Activated naive CD4-positive, alpha-beta T cell treated with anti-CD3 and anti-CD28 coated beads for 36 hours (primary cell): ENCODE results near the gene NKAIN2. TPM values are rescaled to one million over a fixed set of nuclear protein-coding genes. Genes with fewer than 3 reads are reported as not detected.
"Not testable (repeated sequence)": the region's sequence is repeated elsewhere in the genome, so short reads cannot be mapped to it uniquely, and the experiment has no call there.

Experiments used
- CTCF ChIA-PET: fragments of 350-600 bp; sonication (Branson Sonifier 250); formaldehyde crosslinking; loops from one replicate; lab custom pipeline; 2021; ENCODE audit warnings: antibody characterized with exemption; lab: Charles Lee
- DNase-seq: peaks from one replicate; pipeline ENCODE4 v3.0.0-alpha.2; 2020
- H3K27ac Mint-ChIP-seq: one replicate; pipeline ENCODE4 v1.8.0; 2021; ENCODE audit warnings: mild to moderate bottlenecking, mixed read lengths
- H3K27me3 Mint-ChIP-seq: one replicate; pipeline ENCODE4 v1.8.0; 2021; ENCODE audit warnings: low read depth, mixed read lengths
- H3K36me3 Mint-ChIP-seq: one replicate; pipeline ENCODE4 v1.8.0; 2021; ENCODE audit warnings: low read depth, mixed read lengths
- H3K4me1 Mint-ChIP-seq: one replicate; pipeline ENCODE4 v1.8.0; 2021; ENCODE audit warnings: low read depth, mixed read lengths
- H3K4me3 Mint-ChIP-seq: one replicate; pipeline ENCODE4 v1.8.0; 2021; ENCODE audit warnings: mild to moderate bottlenecking, moderate library complexity, mixed read lengths
- H3K9me3 Mint-ChIP-seq: one replicate; pipeline ENCODE4 v1.8.0; 2021; ENCODE audit warnings: mixed read lengths
- intact Hi-C: fragments of 100-400 bp; cut with micrococcal nuclease; formaldehyde crosslinking; loops from one replicate; pipeline ENCODE4 v1.15.1; 2023
- total RNA-seq, 2 experiments: library from RNA; stranded (reverse); gene quantifications; one replicate each; pipeline ENCODE4 v1.2.3, GENCODE V29; 2021

Gene NKAIN2
- total RNA-seq, 2 experiments from 2014 or later = not detected

GRCh38 chr6:124298730-124299129, 495.1 kb downstream of the NKAIN2 start:
- Mint-ChIP-seq H3K4me3 (no peak overlapping the region), H3K36me3 (no peaks in the 10 kb centered on the region), H3K27me3 (no peaks in the 10 kb centered on the region), H3K27ac (no peak overlapping the region), H3K9me3 (no peaks in the 10 kb centered on the region), H3K4me1 (no peaks in the 10 kb centered on the region)
- intact Hi-C loops = no loop called here
- CTCF ChIA-PET = no interaction called here
- DNase-seq = no peak

GRCh38 chr6:124300907-124301306, 497.2 kb downstream of the NKAIN2 start:
- CTCF ChIA-PET, H3K9me3 Mint-ChIP-seq, DNase-seq, H3K4me3 Mint-ChIP-seq, intact Hi-C loops, H3K27me3 Mint-ChIP-seq, H3K36me3 Mint-ChIP-seq, H3K4me1 Mint-ChIP-seq, H3K27ac Mint-ChIP-seq: not testable (repeated sequence)

GRCh38 chr6:124303971-124304370, 500.3 kb downstream of the NKAIN2 start:
- peaks cover 1% of the 10 kb centered on the region for H3K9me3 Mint-ChIP-seq

GRCh38 chr6:124310139-124310538, 506.5 kb downstream of the NKAIN2 start:
- Mint-ChIP-seq H3K9me3 (peaks cover 4% of the 10 kb centered on the region), H3K4me3 (no peak overlapping the region)
- no peak for DNase-seq

More at GRCh38 chr6:124303971-124304370, 500.3 kb downstream of the NKAIN2 start:
- no peak overlapping the region for H3K27ac Mint-ChIP-seq
- no peak for DNase-seq
- CTCF ChIA-PET = no interaction called here
- H3K27me3 Mint-ChIP-seq = no peaks in the 10 kb centered on the region
- intact Hi-C loops = no loop called here
- no peak overlapping the region for H3K4me3 Mint-ChIP-seq
- no peaks in the 10 kb centered on the region for H3K4me1 Mint-ChIP-seq
- no peaks in the 10 kb centered on the region for H3K36me3 Mint-ChIP-seq

DNA sequence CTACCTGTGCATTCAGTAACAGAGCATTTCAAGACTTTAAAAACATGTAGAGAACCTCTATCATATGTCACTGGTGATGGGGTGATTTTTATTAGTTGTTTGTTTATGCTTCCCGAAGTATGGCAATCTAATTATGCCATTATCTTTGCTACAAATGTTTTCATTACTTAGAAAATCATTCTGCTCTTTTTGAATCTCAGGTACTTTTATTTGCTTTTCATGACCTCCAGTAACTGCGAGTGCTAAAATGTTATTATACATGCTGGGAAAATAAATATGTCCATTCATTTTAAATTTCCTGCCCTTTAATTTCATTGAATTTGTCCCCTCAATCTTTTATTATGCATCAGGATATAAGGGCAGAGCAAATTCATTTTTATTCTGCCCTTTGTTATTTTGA, 515.7 kb downstream of the NKAIN2 start:
- CTCF ChIA-PET = no interaction called here
- Mint-ChIP-seq H3K27me3 (no peaks in the 10 kb centered on the region), H3K9me3 (no peaks in the 10 kb centered on the region), H3K27ac (no peak overlapping the region), H3K4me3 (no peak overlapping the region), H3K4me1 (no peaks in the 10 kb centered on the region), H3K36me3 (no peaks in the 10 kb centered on the region)
- no peak for DNase-seq
- intact Hi-C loops = no loop called here

More at GRCh38 chr6:124310139-124310538, 506.5 kb downstream of the NKAIN2 start:
- intact Hi-C loops = no loop called here
- no peaks in the 10 kb centered on the region for H3K27me3 Mint-ChIP-seq
- CTCF ChIA-PET = no interaction called here
- no peaks in the 10 kb centered on the region for H3K4me1 Mint-ChIP-seq
- no peaks in the 10 kb centered on the region for H3K36me3 Mint-ChIP-seq
- H3K27ac Mint-ChIP-seq = no peak overlapping the region

- no peak for DNase-seq
- no peak overlapping the region for H3K27ac Mint-ChIP-seq
Observed at GRCh38 chr6:124324237-124324636, 520.6 kb downstream of the NKAIN2 start.

DNA sequence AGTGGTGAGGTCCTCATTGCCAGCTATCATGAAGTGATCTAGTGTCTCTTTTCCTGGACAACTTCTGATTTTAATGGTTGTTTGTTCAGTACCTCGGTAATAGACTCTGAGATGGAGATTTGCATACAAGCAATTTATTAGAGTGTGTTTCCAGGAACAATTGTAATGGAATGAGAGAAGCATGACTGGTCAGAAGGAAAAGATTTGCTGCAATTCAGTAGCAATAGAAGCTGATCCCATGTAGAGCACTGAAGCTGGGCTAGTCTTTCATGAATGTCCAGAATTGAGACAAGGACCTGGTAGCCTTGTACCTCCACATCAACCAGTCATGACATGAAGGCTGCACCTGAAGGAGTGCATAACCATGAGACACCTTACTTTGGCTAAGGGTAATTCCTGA, 526.5 kb downstream of the NKAIN2 start:
- no peaks in the 10 kb centered on the region for H3K27me3 Mint-ChIP-seq
- intact Hi-C loops = no loop called here
- H3K4me3 Mint-ChIP-seq = no peak overlapping the region
- H3K9me3 Mint-ChIP-seq = no peaks in the 10 kb centered on the region
- no peak for DNase-seq
- H3K36me3 Mint-ChIP-seq = no peaks in the 10 kb centered on the region
- H3K27ac Mint-ChIP-seq = no peak overlapping the region
- H3K4me1 Mint-ChIP-seq = no peaks in the 10 kb centered on the region
- CTCF ChIA-PET = no interaction called here

More at GRCh38 chr6:124324237-124324636, 520.6 kb downstream of the NKAIN2 start:
- intact Hi-C loops = no loop called here
- CTCF ChIA-PET = no interaction called here
- H3K4me3 Mint-ChIP-seq = no peak overlapping the region
- no peaks in the 10 kb centered on the region for H3K27me3 Mint-ChIP-seq
- no peaks in the 10 kb centered on the region for H3K4me1 Mint-ChIP-seq
- no peaks in the 10 kb centered on the region for H3K36me3 Mint-ChIP-seq
- no peaks in the 10 kb centered on the region for H3K9me3 Mint-ChIP-seq

DNA sequence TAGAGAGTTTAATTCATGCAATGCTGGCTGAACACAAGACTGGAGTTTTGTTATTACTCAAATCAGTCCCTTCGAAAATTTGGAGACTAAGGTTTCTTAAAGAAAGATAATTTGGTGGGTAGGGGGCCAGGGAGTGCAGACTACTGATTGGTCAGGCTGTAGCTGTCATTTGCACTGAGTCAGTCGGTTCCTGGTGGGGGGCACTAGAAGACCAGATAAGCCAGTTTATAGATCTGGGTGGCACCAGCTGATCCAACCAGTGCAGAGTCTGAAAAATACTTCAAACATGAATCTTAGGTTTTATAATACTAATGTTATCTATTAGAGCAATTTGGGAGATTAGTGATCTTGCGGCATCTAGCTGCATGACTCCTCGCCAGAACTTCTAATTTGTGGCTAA, 530.7 kb downstream of the NKAIN2 start:
- Mint-ChIP-seq H3K36me3 (no peaks in the 10 kb centered on the region), H3K9me3 (no peaks in the 10 kb centered on the region), H3K4me1 (no peaks in the 10 kb centered on the region), H3K27ac (no peak overlapping the region), H3K4me3 (no peak overlapping the region), H3K27me3 (no peaks in the 10 kb centered on the region)
- no peak for DNase-seq
- CTCF ChIA-PET = interaction anchor here (0.5 kb wide), 1 partner anchor 549 kb away, joined by 3 read pairs; no protein-coding TSS in a partner anchor
- intact Hi-C loops = no loop called here

DNA sequence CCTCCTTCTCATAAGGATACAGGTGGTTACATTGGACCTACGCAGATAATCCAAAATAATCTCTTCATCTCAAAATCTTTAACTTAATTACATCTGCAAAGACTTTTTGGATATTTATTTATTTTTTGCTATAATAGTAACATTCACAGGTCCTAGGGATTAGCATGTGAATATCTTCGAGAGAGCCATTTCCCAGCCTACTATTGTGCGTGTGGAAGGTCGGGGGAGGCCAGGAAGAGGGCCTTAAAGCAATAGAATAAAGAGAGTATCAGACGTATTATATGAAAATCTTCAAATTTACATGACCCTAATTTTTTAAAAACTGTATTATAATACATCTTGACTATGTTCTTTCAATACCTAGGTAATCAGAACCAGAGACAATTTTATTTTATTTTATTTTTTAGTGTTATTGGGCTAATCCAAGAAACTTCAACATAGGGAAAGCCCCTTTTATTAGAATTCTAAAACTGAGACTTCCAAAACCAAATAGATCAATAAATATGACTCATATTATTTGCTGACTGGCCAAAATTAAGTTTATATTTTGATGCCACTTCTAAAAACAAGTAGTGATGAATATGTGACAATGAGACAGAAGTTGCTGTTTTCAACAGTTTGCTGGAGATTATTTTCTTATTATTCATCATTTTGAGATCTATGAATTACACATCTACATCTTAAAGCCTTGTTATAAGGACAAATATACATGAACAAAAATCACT, 536.1 kb downstream of the NKAIN2 start:
- H3K9me3 Mint-ChIP-seq = no peaks in the 10 kb centered on the region
- intact Hi-C loops = no loop called here
- no peaks in the 10 kb centered on the region for H3K27me3 Mint-ChIP-seq
- H3K4me3 Mint-ChIP-seq = no peak overlapping the region
- H3K36me3 Mint-ChIP-seq = no peaks in the 10 kb centered on the region
- H3K27ac Mint-ChIP-seq = no peak overlapping the region
- CTCF ChIA-PET = no interaction called here
- H3K4me1 Mint-ChIP-seq = no peaks in the 10 kb centered on the region
- DNase-seq = no peak

DNA sequence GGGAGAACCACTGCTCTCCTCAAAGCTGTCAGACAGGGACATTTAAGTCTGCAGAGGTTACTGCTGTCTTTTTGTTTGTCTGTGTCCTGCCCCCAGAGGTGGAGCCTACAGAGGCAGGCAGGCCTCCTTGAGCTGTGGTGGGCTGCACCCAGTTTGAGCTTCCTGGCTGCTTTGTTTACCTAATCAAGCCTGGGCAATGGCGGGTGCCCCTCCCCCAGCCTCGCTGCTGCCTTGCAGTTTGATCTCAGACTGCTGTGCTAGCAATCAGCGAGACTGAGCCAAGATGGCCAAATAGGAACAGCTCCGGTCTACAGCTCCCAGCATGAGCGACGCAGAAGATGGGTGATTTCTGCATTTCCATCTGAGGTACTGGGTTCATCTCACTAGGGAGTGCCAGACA, 544.7 kb downstream of the NKAIN2 start:
- intact Hi-C loops, H3K4me3 Mint-ChIP-seq: not testable (repeated sequence)

DNA sequence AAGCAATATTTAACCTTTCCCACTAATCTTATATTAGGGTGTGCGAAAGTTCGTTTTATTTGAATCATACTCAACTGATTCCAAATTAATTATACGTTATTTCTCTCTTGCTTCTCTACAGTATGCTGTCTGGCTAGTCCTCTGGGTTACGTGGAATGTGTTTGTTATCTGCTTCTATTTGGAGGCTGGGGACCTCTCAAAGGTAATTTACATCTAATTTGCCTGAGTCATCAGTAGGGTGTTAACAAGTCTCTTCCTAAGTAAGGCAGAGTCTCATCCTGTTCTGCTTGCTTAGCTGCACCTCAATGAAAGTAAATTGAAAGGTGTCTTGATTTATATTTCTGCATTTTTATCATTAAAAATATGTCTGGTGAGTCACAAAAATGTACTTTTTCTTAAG, 551.5 kb downstream of the NKAIN2 start:
- no peaks in the 10 kb centered on the region for H3K4me1 Mint-ChIP-seq
- no peaks in the 10 kb centered on the region for H3K9me3 Mint-ChIP-seq
- CTCF ChIA-PET = no interaction called here
- H3K27me3 Mint-ChIP-seq = no peaks in the 10 kb centered on the region
- no peak for DNase-seq
- no peak overlapping the region for H3K4me3 Mint-ChIP-seq
- no peak overlapping the region for H3K27ac Mint-ChIP-seq
- no peaks in the 10 kb centered on the region for H3K36me3 Mint-ChIP-seq
- intact Hi-C loops = no loop called here

More for the DNA sequence above, 544.7 kb downstream of the NKAIN2 start:
- DNase-seq, H3K4me1 Mint-ChIP-seq, H3K27ac Mint-ChIP-seq, CTCF ChIA-PET, H3K27me3 Mint-ChIP-seq, H3K36me3 Mint-ChIP-seq, H3K9me3 Mint-ChIP-seq: not testable (repeated sequence)

DNA sequence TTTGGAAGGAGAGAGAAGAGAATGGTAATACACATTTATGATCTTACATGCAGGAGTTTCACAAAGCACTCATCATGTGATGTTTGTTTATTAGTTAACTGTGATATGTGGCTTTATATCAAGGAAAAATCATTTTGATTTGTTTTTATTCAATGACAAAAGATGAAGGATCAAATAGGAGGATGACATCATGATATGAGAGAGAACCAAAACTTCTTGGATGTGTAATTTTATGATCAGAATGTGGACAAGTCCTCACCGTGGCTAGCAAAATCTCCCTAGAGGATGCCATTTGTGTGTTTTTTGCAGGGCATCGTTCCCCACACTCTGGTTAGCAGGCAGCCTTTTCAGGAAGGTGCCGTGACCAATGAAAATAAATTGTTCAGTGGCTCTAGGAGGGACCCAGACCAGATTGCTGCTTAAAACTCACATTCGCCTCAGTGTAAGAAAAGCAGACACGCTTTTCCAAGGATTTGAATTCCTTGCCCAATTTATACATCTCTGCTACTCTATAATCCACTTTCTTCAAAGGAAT, 552.7 kb downstream of the NKAIN2 start:
- Mint-ChIP-seq H3K9me3 (no peaks in the 10 kb centered on the region), H3K4me1 (no peaks in the 10 kb centered on the region), H3K27me3 (no peaks in the 10 kb centered on the region), H3K36me3 (no peaks in the 10 kb centered on the region), H3K4me3 (no peak overlapping the region), H3K27ac (no peak overlapping the region)
- intact Hi-C loops = no loop called here
- DNase-seq = no peak
- CTCF ChIA-PET = interaction anchor here (0.8 kb wide), 1 partner anchor 16 kb away, joined by 3 read pairs; no protein-coding TSS in a partner anchor

DNA sequence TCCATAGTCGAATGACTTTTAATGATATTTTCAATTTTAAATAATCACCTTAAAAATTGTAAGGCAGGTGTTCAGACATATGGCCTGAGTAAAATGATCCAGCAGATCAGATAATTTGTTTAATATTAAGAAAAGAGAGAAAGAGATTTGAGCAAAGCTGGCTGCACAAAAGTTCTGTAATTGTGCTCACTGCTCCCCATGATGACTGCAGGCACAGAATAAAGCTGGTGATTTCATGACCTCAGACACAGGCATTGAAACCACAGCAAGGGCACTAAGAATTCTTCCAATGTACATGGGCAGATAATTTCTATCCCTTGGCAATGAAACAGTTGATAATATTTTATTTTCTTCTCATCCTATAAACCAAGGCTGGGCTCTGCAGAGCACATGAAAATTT, 553.1 kb downstream of the NKAIN2 start:
- DNase-seq = no peak
- Mint-ChIP-seq H3K9me3 (no peaks in the 10 kb centered on the region), H3K4me3 (no peak overlapping the region), H3K36me3 (no peaks in the 10 kb centered on the region), H3K4me1 (no peaks in the 10 kb centered on the region), H3K27ac (no peak overlapping the region), H3K27me3 (no peaks in the 10 kb centered on the region)
- CTCF ChIA-PET = no interaction called here
- intact Hi-C loops = no loop called here
